A549 treated with ZK216348 at 1 μM for 4 hours (cell line): ENCODE measurements around the gene OGFOD2. TPM values are rescaled to one million over a fixed set of nuclear protein-coding genes. Genes with fewer than 3 reads are reported as not detected.

ENCODE experiments used
- total RNA-seq: library from RNA; stranded (reverse); fragments of 200-300 nt; extraction: Qiagen RNA extraction; gene quantifications from 5 replicates; pipeline ENCODE4 v1.2.3, GENCODE V29; 2022; ENCODE audit warnings: low read depth

OGFOD2 gene
- 12.2 to 17.5 TPM (median 15.9 TPM) in 5 replicates for total RNA-seq

DNA sequence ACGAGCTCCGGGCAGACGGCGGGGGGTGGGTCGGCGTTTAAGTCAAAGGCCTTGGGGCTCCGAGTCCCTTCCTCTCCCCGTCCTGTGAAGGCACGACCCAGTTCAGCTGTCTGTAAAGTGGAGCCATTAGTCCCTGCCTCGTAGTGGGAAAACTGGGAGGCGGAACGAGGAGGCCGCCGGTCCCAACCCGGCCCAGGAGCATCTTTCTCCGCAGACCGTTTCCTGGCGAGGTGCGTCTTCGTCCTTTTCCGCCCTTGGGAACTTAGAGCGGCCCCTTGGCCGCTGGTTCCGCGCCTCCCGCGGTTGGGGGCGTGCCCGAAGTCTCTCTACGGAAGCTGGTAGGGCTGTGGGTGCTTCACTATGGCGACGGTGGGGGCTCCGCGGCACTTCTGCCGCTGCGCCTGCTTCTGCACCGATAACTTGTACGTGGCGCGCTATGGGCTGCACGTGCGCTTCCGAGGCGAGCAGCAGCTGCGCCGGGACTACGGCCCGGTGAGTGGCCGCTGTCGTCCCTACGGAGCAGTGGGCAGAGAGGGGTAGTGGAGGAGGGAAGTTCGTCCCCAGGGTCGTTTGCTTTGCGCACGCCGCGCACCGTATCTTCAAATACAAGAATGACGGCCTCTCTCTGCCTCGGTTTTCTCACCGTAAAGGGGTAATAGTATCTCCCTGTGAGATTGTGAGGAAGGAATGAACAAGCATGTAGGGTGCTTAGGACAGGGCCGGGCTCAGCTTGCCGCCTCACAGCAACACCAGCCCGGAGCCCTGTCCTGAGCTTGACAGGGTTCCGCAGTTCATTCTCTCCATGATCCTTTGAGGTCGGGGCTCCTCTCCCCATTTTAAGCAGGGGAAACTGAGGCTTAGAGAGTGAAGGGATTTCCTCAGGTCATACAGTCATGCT, at the start of gene OGFOD2:
TSS of gene OGFOD2 (plus strand) at position 353 of the 898 bp plus-strand sequence. CDS start at position 361, 8 bp downstream.

DNA sequence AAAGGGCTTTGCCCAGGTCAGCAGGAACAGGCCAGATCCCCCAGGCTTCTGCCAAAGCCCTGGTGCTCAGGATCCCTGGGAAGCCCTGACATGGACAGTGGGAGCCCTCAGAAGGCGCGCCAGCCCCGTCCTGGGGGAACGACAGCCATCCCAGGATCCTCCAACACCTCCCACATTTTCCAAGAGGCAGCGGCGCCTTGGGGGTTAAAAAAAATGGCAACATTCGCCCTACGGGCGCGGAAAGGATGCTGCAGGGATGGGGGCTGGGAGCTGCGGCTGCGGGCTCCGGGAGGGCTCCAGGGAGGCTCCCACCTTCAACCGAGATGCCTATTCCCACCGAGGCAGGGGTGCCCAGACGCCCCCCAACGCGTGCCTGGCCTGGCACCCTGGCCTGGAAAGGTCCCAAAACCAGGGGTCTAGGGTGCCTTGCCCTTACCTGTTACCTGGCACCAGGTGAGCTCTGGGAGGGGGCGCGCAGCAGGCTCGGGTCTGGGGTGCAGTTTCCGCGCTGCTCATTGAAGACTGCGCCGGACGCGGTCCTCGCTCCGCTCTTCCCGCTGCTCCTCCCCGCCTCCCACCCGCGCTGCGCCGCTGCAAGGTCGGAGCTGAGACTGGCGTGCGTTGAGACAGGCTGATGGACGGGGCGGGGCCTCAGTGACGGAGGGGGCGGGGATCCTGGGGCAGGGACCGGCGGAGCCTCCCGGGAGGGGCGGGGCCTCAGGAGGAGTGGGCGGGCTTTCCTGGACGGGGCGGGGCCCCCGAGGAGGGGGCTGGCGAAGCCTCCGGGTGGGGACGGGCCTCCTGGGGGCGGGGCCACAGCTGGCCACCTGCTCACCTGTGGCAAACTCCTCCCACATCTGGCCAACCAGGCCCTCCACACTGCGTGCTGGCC, 8.9 kb upstream of the OGFOD2 start, which contains the start of gene ABCB9:
TSS of gene ABCB9 (minus strand) at position 613 of the 892 bp plus-strand sequence. CDS start 6,228 bp downstream, outside the sequence.

DNA sequence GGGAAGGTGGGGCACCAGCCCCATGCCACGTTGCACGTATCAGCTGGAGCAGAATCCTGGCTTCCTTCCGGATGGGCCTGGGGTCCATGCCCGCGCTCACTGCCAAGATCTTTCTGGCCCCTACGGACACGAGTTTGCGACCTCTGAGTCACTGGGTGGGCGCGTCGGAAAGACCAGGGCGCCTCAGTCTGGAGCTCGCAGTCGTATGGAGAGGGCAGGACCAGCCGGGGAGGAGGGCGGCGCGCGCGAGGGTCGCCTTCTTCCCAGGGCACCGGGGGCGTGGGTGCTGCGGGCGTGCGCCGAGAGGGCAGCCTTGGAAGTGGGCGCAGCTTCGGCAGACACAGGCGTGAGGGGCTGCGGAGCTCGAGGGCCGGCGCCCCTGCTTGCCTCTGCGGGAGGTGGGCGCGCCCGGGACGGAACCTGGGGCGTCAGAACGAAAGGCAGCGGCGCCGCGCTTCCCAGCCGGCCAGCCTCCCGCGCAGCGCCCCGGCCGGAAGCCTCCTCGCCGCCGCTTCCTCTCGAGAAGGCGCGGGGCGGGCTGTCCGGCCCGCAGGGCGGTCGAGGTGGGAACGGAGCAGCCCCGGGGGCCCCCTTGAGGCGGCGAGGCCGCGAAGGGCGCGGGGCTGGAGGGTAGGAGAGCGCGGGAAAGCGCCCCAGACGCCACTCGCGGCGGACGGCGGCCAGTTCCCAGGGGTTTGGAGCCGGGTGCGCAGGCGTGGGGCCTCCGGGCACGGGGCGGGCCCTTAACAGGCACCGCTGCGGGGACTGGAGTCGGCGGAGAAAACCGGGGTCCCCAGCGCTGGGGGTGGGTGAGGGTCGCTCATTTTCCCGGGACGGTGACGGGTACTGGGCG, 5.4 kb downstream of the OGFOD2 start, which contains the start of gene ARL6IP4:
TSS of gene ARL6IP4 (plus strand) at position 499 of the 853 bp plus-strand sequence. CDS start 459 bp downstream, outside the sequence.

Other genes with a start within 250 kb of the OGFOD2 start
- gene HCAR1, start 244.4 kb upstream of the OGFOD2 start, total RNA-seq, result 0.04 TPM in 2 of 5 replicates, not detected in the others
- 51.9 to 71.8 TPM (median 59.0 TPM) in 5 replicates for gene DENR, start 222.4 kb upstream of the OGFOD2 start, total RNA-seq
- 0.06 to 0.16 TPM (median 0.11 TPM) in 4 of 5 replicates, not detected in the other for gene CCDC62, start 200.7 kb upstream of the OGFOD2 start, total RNA-seq
- gene HIP1R, start 139.8 kb upstream of the OGFOD2 start, total RNA-seq, result 10.2 to 19.9 TPM (median 17.4 TPM) in 5 replicates
- gene VPS37B, start 79.1 kb upstream of the OGFOD2 start, total RNA-seq, result 27.7 to 30.8 TPM (median 28.8 TPM) in 5 replicates
- gene ABCB9, start 8.8 kb upstream of the OGFOD2 start, total RNA-seq, result 7.2 to 11.1 TPM (median 9.8 TPM) in 5 replicates
- gene ARL6IP4, start 5.4 kb downstream of the OGFOD2 start, total RNA-seq, result 222 to 265 TPM (median 247 TPM) in 5 replicates
- 9.6 to 24.8 TPM (median 20.2 TPM) in 5 replicates for gene PITPNM2, start 175.8 kb downstream of the OGFOD2 start, total RNA-seq